ENCODE measurements around the gene DNAH14.

DNAH14 gene

GRCh38 chr1:224903955-224904354 is 25.5 kb upstream of the DNAH14 start:
- Histone ChIP-seq H3K79me2 (ENCODE audit: low read length) (no peaks in the 10 kb centered on the region), H3K36me3 (replicated peaks; ENCODE audit: insufficient read depth, low read length) (no peaks in the 10 kb centered on the region), H3K4me3 (ENCODE audit: low read length) (no peak overlapping the region), H2AFZ (ENCODE audit: low read length) (no peak overlapping the region), H3K9me2 (replicated peaks; ENCODE audit: insufficient read depth, low read length) (no peaks in the 10 kb centered on the region), H4K20me1 (ENCODE audit: insufficient read depth, low read length) (no peaks in the 10 kb centered on the region), H3K4me2 (ENCODE audit: low read depth, low read length) (no peak overlapping the region), H3K9ac (ENCODE audit: low read length) (no peak overlapping the region), H3K4me1 (ENCODE audit: low read length) (no peaks in the 10 kb centered on the region), H3K27ac (ENCODE audit: low read length) (no peak overlapping the region), H3K9me3 (replicated peaks; ENCODE audit: insufficient read depth, low read length) (no peaks in the 10 kb centered on the region), H3F3A (ENCODE audit: insufficient read depth, low read length) (no peaks in the 10 kb centered on the region), H3K27me3 (replicated peaks; ENCODE audit: insufficient read depth, low read length) (no peaks in the 10 kb centered on the region)
- TF ChIP-seq, protein P1, sequence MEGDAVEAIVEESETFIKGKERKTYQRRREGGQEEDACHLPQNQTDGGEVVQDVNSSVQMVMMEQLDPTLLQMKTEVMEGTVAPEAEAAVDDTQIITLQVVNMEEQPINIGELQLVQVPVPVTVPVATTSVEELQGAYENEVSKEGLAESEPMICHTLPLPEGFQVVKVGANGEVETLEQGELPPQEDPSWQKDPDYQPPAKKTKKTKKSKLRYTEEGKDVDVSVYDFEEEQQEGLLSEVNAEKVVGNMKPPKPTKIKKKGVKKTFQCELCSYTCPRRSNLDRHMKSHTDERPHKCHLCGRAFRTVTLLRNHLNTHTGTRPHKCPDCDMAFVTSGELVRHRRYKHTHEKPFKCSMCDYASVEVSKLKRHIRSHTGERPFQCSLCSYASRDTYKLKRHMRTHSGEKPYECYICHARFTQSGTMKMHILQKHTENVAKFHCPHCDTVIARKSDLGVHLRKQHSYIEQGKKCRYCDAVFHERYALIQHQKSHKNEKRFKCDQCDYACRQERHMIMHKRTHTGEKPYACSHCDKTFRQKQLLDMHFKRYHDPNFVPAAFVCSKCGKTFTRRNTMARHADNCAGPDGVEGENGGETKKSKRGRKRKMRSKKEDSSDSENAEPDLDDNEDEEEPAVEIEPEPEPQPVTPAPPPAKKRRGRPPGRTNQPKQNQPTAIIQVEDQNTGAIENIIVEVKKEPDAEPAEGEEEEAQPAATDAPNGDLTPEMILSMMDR (IDR thresholded peaks at IDR 0.05; ENCODE audit: low read length) = no peak
- TF ChIP-seq EZH2phosphoT487 (IDR thresholded peaks at IDR 0.05; ENCODE audit: low read length) (no peak), EZH2 (optimal IDR thresholded peaks at IDR 0.05; ENCODE audit: low read depth, low read length) (no peak)
- no peak for DNase-seq

- H3K4me3 ChIP-seq (ENCODE audit: low read length) = no peak overlapping the region
- no peak for DNase-seq
- no peaks in the 10 kb centered on the region for H3K27me3 ChIP-seq (replicated peaks; ENCODE audit: insufficient read depth, low read length)
- no peaks in the 10 kb centered on the region for H3K9me3 ChIP-seq (replicated peaks; ENCODE audit: insufficient read depth, low read length)
- H3K4me2 ChIP-seq (ENCODE audit: low read depth, low read length) = no peak overlapping the region
- no peaks in the 10 kb centered on the region for H3K36me3 ChIP-seq (replicated peaks; ENCODE audit: insufficient read depth, low read length)
- no peak overlapping the region for H2AFZ ChIP-seq (ENCODE audit: low read length)
- H3K4me1 ChIP-seq (ENCODE audit: low read length) = no peaks in the 10 kb centered on the region
- TF ChIP-seq EZH2phosphoT487 (IDR thresholded peaks at IDR 0.05; ENCODE audit: low read length) = no peak
- TF ChIP-seq, protein P1 (IDR thresholded peaks at IDR 0.05; ENCODE audit: low read length) = no peak
- TF ChIP-seq EZH2 (optimal IDR thresholded peaks at IDR 0.05; ENCODE audit: low read depth, low read length) = no peak
- H3K79me2 ChIP-seq (ENCODE audit: low read length) = no peaks in the 10 kb centered on the region
- H4K20me1 ChIP-seq (ENCODE audit: insufficient read depth, low read length) = no peaks in the 10 kb centered on the region
- no peak overlapping the region for H3K9ac ChIP-seq (ENCODE audit: low read length)
- H3F3A ChIP-seq (ENCODE audit: insufficient read depth, low read length) = no peaks in the 10 kb centered on the region
- H3K27ac ChIP-seq (ENCODE audit: low read length) = no peak overlapping the region
- no peaks in the 10 kb centered on the region for H3K9me2 ChIP-seq (replicated peaks; ENCODE audit: insufficient read depth, low read length)
These were observed 23.1 kb upstream of the DNAH14 start for GRCh38 chr1:224906340-224906739.

DNA sequence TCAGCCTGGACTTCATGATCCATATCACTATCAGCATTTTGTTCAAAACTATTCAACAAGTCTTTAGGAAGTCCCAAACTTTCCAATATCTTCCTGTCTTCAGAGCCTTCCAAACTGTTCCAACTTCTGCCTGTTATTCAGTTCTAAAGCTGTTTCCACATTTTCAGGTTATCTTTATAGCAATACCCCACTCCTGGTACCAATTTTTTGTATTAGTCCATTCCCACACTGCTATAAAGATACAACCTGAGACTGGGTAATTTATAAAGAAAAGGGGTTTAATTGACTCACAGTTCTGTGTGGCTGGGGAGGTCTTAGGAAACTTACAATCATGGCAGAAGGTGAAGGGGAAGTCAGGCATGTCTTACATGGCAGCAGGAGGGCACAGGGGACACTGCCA is 18.3 kb upstream of the DNAH14 start:
- Histone ChIP-seq H3K79me2 (ENCODE audit: low read length) (no peaks in the 10 kb centered on the region), H3K4me2 (ENCODE audit: low read depth, low read length) (no peak overlapping the region), H3K4me3 (ENCODE audit: low read length) (no peak overlapping the region), H4K20me1 (ENCODE audit: insufficient read depth, low read length) (no peaks in the 10 kb centered on the region), H2AFZ (ENCODE audit: low read length) (no peak overlapping the region), H3K27ac (ENCODE audit: low read length) (no peak overlapping the region), H3K9ac (ENCODE audit: low read length) (no peak overlapping the region), H3K4me1 (ENCODE audit: low read length) (no peaks in the 10 kb centered on the region), H3K36me3 (replicated peaks; ENCODE audit: insufficient read depth, low read length) (no peaks in the 10 kb centered on the region), H3F3A (ENCODE audit: insufficient read depth, low read length) (no peaks in the 10 kb centered on the region), H3K27me3 (replicated peaks; ENCODE audit: insufficient read depth, low read length) (no peaks in the 10 kb centered on the region), H3K9me3 (replicated peaks; ENCODE audit: insufficient read depth, low read length) (no peaks in the 10 kb centered on the region), H3K9me2 (replicated peaks; ENCODE audit: insufficient read depth, low read length) (no peaks in the 10 kb centered on the region)
- no peak for TF ChIP-seq EZH2 (optimal IDR thresholded peaks at IDR 0.05; ENCODE audit: low read depth, low read length)
- no peak for TF ChIP-seq EZH2phosphoT487 (IDR thresholded peaks at IDR 0.05; ENCODE audit: low read length)
- TF ChIP-seq, protein P1 (IDR thresholded peaks at IDR 0.05; ENCODE audit: low read length) = no peak
- no peak for DNase-seq

Measured in MM.1S (cell line).